ENCODE data around the gene RSBN1.

The RSBN1 gene

GRCh38 chr1:113804421-113805255, 7.6 kb downstream of the RSBN1 start:
- Mint-ChIP-seq H3K27ac (no peak overlapping the region), H3K4me3 (no peak overlapping the region), H3K36me3 (ENCODE audit: low read depth) (peaks cover 20% of the 10 kb centered on the region), H3K27me3 (ENCODE audit: low read depth) (no peaks in the 10 kb centered on the region), H3K9me3 (no peaks in the 10 kb centered on the region), H3K4me1 (ENCODE audit: low read depth) (peaks cover 44% of the 10 kb centered on the region)

- no peak overlapping the region for H3K27ac Mint-ChIP-seq
- no peaks in the 10 kb centered on the region for H3K9me3 Mint-ChIP-seq
- peaks cover 41% of the 10 kb centered on the region for H3K4me1 Mint-ChIP-seq (ENCODE audit: low read depth)
- H3K4me3 Mint-ChIP-seq, result no peak overlapping the region
- H3K36me3 Mint-ChIP-seq (ENCODE audit: low read depth), result peaks cover 27% of the 10 kb centered on the region
- no peaks in the 10 kb centered on the region for H3K27me3 Mint-ChIP-seq (ENCODE audit: low read depth)
These were observed 9.8 kb downstream of the RSBN1 start for GRCh38 chr1:113802367-113803007.

- H3K27ac Mint-ChIP-seq, result no peak overlapping the region
- H3K4me1 Mint-ChIP-seq (ENCODE audit: low read depth), result peaks cover 35% of the 10 kb centered on the region
- peaks cover 28% of the 10 kb centered on the region for H3K36me3 Mint-ChIP-seq (ENCODE audit: low read depth)
- H3K4me3 Mint-ChIP-seq, result no peak overlapping the region
- H3K27me3 Mint-ChIP-seq (ENCODE audit: low read depth), result no peaks in the 10 kb centered on the region
- H3K9me3 Mint-ChIP-seq, result no peaks in the 10 kb centered on the region
These were observed 11.8 kb downstream of the RSBN1 start for GRCh38 chr1:113800487-113800886.

- no peaks in the 10 kb centered on the region for H3K27me3 Mint-ChIP-seq (ENCODE audit: low read depth)
These were observed 14.8 kb downstream of the RSBN1 start for GRCh38 chr1:113797472-113797871.

DNA sequence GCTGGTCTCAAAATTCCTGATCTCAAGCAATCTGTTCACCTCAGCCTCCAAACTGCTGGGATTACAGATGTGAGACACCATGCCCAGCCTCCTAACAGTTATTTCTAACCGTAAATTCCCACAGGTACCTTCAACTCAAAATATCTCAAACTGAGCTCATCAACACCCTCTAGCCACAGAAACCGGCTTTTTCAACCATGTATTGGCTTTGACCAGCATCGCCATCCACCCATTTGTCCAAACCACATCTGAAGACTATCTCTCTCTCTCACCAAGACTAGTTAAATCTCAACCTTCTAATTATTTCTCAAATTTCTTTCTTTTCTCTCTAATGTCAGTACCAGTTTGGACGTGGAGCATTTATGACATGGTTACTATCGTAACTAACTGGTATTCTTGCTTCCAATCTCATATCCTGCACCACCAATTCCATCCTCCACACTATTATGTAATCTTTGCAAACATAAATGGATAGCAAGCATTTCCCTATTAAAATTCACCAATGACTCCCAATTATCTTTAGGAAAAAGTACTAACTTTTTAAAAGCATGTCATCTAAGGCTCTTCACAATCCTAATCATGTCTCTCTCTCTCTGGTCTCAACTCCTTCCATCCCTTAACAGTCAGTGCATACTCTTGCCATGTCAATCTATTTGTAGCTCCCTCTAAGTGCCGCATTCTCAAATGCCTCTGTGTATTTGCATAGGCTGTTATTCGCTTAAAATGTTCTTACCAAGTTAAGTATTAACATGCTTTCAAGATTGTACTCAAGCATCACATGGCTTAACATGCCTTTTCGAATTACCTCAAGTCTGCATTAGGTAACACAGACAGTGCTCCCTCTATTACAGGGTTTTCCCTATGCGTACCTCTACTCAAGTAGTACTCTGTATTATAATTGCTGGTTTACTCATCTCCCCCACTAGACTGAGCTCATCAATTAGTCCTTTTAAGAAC, 18.1 kb downstream of the RSBN1 start:
- H3K9me3 Mint-ChIP-seq, result no peaks in the 10 kb centered on the region
- no peak overlapping the region for H3K27ac Mint-ChIP-seq
- no peaks in the 10 kb centered on the region for H3K27me3 Mint-ChIP-seq (ENCODE audit: low read depth)
- H3K36me3 Mint-ChIP-seq (ENCODE audit: low read depth), result peaks cover 52% of the 10 kb centered on the region
- H3K4me1 Mint-ChIP-seq (ENCODE audit: low read depth), result peaks cover 29% of the 10 kb centered on the region
- H3K4me3 Mint-ChIP-seq, result no peak overlapping the region

More at GRCh38 chr1:113797472-113797871, 14.8 kb downstream of the RSBN1 start:
- no peak overlapping the region for H3K27ac Mint-ChIP-seq
- no peaks in the 10 kb centered on the region for H3K9me3 Mint-ChIP-seq
- H3K36me3 Mint-ChIP-seq (ENCODE audit: low read depth), result peaks cover 31% of the 10 kb centered on the region
- H3K4me3 Mint-ChIP-seq, result no peak overlapping the region
- peaks cover 25% of the 10 kb centered on the region for H3K4me1 Mint-ChIP-seq (ENCODE audit: low read depth)

DNA sequence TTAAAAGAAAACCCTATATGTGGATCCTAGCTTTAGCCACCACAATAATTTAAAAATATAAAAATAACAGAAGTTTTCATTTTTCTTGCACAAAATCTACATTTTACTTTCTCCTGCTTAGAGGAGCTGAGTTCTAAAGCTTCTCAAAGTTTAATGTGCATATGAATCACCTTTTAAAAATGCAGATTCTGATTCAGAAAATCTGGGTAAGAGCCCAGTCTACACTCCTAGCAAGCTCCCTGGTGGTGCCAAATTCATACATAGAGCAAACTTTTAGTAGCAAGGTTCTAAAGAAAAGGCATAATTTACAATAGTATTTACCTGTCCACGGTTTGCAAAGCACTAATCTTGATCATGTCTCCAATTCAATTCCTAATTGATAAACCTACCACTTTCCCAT, 19.3 kb downstream of the RSBN1 start:
- H3K27ac Mint-ChIP-seq, result no peak overlapping the region
- H3K27me3 Mint-ChIP-seq (ENCODE audit: low read depth), result no peaks in the 10 kb centered on the region
- H3K4me1 Mint-ChIP-seq (ENCODE audit: low read depth), result peaks cover 29% of the 10 kb centered on the region
- H3K4me3 Mint-ChIP-seq, result no peak overlapping the region
- H3K36me3 Mint-ChIP-seq (ENCODE audit: low read depth), result peaks cover 52% of the 10 kb centered on the region
- no peaks in the 10 kb centered on the region for H3K9me3 Mint-ChIP-seq

GRCh38 chr1:113792471-113792870, 19.8 kb downstream of the RSBN1 start:
- Mint-ChIP-seq H3K4me1 (ENCODE audit: low read depth) (peaks cover 30% of the 10 kb centered on the region), H3K27ac (peak overlapping the region; percentile 80), H3K4me3 (no peak overlapping the region), H3K9me3 (no peaks in the 10 kb centered on the region), H3K36me3 (ENCODE audit: low read depth) (peaks cover 50% of the 10 kb centered on the region), H3K27me3 (ENCODE audit: low read depth) (no peaks in the 10 kb centered on the region)

DNA sequence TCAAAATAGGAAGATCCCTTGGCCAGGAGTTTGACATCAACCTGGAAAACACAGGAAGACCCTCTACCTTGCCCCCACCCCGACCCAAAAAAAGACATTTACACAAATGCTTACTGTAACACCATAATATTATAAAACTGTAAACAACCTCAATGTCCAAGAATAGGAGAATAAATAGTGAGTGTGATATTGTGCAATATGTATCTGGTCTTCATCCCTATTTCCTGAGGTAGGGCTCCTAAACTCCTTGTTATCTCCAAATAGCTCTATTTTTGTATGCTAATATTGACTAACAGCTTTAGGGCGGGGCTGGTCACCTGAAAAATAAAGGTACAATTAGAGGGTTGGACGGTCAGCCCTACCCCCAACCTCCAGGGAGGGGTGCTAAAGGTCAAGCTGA, 23.5 kb downstream of the RSBN1 start:
- H3K27me3 Mint-ChIP-seq (ENCODE audit: low read depth), result no peaks in the 10 kb centered on the region
- H3K9me3 Mint-ChIP-seq, result no peaks in the 10 kb centered on the region
- H3K36me3 Mint-ChIP-seq (ENCODE audit: low read depth), result peaks cover 41% of the 10 kb centered on the region
- H3K4me1 Mint-ChIP-seq (ENCODE audit: low read depth), result peaks cover 42% of the 10 kb centered on the region
- no peak overlapping the region for H3K4me3 Mint-ChIP-seq
- no peak overlapping the region for H3K27ac Mint-ChIP-seq

DNA sequence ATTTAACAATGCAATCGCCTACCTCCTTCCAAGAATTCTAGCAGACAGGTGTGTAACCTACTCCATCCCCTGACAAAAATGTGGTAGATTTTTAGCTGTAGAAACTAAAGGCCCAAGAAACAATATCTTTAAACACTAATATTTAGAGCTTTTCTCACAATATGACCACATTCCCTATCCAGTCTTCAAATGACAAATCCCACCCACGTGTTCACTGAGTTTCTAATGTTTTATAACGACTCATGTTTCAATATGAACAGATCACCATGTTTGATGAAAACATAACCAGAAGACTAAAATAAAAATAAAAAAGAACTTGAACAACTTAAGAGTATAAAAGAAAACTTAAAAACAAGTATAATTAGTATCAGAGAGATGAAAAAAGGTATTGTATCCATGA, 24.6 kb downstream of the RSBN1 start:
- peaks cover 41% of the 10 kb centered on the region for H3K36me3 Mint-ChIP-seq (ENCODE audit: low read depth)
- no peaks in the 10 kb centered on the region for H3K9me3 Mint-ChIP-seq
- peaks cover 50% of the 10 kb centered on the region for H3K4me1 Mint-ChIP-seq (ENCODE audit: low read depth)
- no peak overlapping the region for H3K27ac Mint-ChIP-seq
- H3K27me3 Mint-ChIP-seq (ENCODE audit: low read depth), result no peaks in the 10 kb centered on the region
- no peak overlapping the region for H3K4me3 Mint-ChIP-seq

GRCh38 chr1:113786069-113786468, 26.2 kb downstream of the RSBN1 start:
- no peaks in the 10 kb centered on the region for H3K27me3 Mint-ChIP-seq (ENCODE audit: low read depth)
- H3K9me3 Mint-ChIP-seq, result no peaks in the 10 kb centered on the region
- no peak overlapping the region for H3K27ac Mint-ChIP-seq
- peaks cover 43% of the 10 kb centered on the region for H3K4me1 Mint-ChIP-seq (ENCODE audit: low read depth)
- H3K36me3 Mint-ChIP-seq (ENCODE audit: low read depth), result peaks cover 34% of the 10 kb centered on the region
- H3K4me3 Mint-ChIP-seq, result no peak overlapping the region

- Mint-ChIP-seq H3K36me3 (ENCODE audit: low read depth) (peaks cover 18% of the 10 kb centered on the region), H3K4me1 (ENCODE audit: low read depth) (peaks cover 40% of the 10 kb centered on the region), H3K27me3 (ENCODE audit: low read depth) (no peaks in the 10 kb centered on the region), H3K27ac (peak overlapping the region; percentile 93), H3K4me3 (peak overlapping the region; percentile 59), H3K9me3 (no peaks in the 10 kb centered on the region)
These were observed 28.0 kb downstream of the RSBN1 start for GRCh38 chr1:113784104-113784779.

- Mint-ChIP-seq H3K27me3 (ENCODE audit: low read depth) (no peaks in the 10 kb centered on the region), H3K36me3 (ENCODE audit: low read depth) (peaks cover 20% of the 10 kb centered on the region), H3K27ac (peak overlapping the region; percentile 93), H3K4me1 (ENCODE audit: low read depth) (peaks cover 43% of the 10 kb centered on the region), H3K9me3 (peaks cover 4% of the 10 kb centered on the region), H3K4me3 (peak overlapping the region; percentile 59)
These were observed 28.8 kb downstream of the RSBN1 start for GRCh38 chr1:113783254-113784103.

DNA sequence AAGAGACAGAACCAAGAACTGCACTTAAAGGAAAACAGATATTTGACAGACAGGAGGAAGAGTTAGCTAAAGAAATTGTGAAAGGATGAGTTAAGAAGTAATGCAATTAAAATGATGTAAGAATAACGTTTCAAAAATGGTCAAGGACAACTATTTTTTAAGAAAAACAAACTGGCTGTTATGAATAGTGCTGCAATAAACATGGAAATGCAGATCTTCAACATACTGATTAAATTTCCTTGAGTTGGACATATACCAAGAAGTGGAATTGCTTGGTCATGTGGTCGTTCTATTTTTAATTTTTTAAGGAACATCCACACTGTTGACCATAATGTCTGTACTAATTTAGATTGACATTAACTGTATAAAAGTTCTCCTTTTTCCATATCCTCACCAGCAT, 29.9 kb downstream of the RSBN1 start:
- no peaks in the 10 kb centered on the region for H3K27me3 Mint-ChIP-seq (ENCODE audit: low read depth)
- no peak overlapping the region for H3K4me3 Mint-ChIP-seq
- peaks cover 17% of the 10 kb centered on the region for H3K36me3 Mint-ChIP-seq (ENCODE audit: low read depth)
- H3K27ac Mint-ChIP-seq, result no peak overlapping the region
- H3K4me1 Mint-ChIP-seq (ENCODE audit: low read depth), result peaks cover 35% of the 10 kb centered on the region
- peaks cover 5% of the 10 kb centered on the region for H3K9me3 Mint-ChIP-seq

All from T-helper 1 cell treated with Interleukin-12 subunit alpha and Interleukin-12 subunit beta and Interleukin-4 antibody, amounts not matched to agents 30 μg/mL and 1 μg/mL, for 36 hours (primary cell).